ENCODE data around the gene HTT.

HTT gene

DNA sequence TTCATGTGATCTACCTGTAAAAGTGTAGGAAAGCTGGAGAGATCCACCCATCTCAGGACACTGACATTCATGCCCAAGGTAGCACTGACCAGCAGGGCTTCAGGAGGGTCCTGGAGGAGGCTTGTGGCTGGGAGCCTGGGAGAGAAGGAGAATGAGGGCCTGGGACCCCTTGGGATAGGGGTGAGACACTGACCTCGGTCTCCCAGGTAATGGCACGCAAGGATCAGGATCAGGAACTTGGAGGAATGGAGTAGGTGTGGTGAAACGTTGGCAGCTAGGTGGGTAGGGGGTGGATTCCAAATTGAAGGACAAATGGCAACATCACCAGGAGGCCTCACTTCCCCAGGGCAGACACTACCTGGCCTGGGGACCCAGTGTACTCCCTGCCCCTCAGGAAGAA is 206.0 kb downstream of the HTT start:
- no peak for DNase-seq

DNA sequence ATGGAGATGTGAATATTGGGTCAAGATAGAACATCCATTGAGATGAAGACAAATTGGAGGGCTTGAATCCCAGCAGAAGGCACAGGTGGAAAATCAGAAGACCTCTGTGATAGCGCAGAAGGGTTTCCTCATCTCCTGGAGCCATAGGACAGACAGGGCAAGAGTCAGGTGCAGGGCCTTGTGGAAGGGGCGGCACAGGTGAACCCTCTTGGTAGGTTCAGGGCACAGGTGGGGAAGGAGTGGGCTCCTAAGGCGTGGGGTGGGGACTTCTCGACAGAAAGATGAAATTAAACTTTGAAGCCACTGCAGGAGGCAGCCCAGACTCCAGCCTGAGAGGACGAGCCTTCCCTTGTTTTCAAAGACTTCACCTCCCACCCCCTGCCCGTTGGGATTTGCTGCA is 209.0 kb downstream of the HTT start:
- DNase-seq, result no peak

DNA sequence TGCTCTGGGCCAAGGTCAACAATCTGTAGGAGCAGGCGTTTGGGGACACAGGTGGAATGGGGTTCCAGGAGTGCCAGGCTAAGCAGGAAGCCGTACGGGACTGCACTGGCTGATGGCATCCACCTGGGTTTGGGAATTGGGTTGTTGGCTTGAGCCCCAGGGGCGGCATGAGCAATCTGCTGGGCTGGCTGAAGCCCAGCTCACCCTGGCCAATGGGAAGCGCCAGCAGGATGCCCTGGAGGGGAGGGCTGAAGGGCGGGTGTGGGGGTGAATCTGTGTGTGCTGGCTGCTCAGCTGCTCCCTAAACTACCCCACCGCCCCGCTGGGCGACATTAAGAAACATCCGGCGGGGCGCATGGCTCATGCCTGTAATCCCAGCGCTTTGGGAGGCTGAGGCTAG is 209.4 kb downstream of the HTT start:
- no peak for DNase-seq

DNA sequence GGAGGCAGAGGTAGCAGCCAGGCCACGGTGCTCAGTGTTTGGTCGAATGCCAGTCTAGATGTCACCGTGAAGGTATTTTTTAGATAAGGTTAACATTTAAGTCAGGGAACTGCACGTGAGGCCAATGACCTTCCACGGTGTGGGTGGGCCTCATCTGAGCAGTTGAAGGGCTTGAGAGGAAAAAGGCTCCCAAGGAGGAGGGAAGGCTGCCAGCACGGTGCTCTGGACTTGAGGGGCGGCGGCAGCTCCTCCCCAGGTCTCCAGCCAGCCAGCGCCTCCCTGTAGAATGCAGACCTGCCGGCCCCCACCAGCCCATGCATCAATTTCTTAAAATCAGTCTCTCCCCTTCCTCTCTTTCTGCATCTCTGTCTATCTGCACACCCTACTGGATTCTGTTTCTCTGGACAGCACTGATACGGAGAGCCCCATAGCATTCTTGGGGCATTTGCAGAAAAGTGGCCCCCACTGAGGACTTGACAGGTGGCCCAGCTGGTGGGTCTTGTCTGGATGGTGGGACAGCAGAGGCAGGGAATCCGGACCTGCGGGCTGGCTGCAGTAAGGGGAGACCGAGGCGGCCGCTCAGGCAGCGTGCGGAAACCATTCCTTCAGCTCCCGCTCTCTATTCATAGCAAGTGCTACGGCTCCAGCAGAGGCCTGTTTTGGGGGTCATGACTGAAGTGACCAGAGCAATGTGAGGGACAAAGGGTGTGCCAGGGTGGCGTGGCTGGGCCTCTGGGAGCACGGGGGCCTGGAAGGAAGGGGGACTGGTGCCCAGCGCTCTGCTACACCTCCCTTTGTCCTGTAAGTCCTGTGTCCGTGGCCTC is 210.5 kb downstream of the HTT start:
- DNase-seq, result no peak

DNA sequence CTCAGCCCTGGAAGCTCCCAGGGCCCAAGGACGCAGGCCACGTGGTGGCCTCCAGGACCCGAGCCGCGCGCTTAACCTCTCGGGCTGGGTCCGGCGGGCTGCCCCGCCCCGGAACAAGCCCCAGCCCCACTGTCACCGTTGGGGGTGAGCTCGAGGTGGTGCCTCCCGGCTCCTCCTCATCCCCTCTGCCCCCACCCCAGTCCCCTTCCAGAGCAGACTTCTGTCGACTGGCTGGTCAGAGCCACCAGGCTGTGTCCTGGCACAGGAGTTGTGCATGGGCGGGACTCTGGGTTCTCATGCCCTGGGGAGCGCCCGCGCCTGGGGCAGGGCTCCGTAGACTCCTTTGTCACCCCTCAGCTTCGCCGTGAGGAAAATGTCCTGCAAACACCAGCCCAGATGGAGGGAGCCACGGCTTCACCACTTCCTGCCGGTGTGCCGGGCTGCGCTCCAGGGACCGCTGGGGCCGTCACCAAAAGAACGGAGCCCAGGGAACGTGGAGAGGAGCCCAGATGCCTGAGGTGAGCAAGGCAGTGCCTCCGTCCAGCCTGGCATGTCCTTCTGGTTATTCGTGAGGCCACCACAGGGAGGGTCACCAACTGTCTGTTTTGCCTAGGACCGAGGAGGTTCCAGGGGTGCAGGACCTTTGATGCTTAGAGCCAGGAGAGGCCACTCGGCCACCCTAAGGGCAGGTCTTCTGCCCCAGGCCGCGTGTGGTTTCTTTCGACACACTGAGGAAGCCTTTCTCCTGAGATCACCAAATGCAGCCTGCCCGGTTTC is 211.3 kb downstream of the HTT start:
- no peak for DNase-seq

DNA sequence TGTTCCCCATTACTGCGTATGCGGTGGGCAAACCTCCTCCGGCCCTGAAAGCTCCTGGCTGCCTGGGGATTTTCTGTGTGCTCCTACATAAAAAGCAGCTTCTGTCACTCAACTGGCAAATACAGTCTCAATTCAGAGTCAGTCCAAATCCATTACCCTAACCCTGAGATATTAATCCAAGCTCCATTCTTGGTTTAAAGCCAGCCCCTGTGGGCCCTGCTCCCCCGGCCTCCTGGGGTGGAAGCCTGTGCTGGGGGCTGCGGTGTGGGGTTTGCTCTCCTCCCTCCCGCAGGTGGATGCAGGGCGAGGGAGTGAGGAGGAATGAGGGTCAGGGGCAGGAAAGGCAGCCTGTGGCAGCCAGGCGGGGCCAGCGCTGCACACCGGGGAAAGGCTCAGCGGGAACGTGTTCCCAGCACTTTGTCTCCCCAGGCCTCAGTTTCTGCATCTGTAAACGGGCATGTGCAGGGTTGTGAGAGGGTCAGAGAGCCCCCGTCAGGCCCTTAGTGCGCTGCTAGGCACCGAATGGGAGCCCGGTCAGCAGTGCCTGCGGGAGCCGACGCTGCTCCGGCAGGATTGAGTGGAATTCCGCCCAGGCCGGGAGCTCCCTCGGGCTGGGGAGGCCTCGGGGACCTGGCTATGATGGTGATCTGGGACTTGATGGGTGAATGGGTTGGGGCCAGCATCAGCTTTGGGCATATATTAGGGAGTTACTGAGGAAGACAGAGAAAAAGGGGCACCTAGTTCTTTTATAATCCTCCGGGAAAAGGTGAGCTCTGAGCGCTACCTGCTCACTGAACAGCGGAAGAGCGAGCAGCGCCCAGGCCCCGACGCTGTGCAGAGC is 212.1 kb downstream of the HTT start:
- DNase-seq, result no peak

DNA sequence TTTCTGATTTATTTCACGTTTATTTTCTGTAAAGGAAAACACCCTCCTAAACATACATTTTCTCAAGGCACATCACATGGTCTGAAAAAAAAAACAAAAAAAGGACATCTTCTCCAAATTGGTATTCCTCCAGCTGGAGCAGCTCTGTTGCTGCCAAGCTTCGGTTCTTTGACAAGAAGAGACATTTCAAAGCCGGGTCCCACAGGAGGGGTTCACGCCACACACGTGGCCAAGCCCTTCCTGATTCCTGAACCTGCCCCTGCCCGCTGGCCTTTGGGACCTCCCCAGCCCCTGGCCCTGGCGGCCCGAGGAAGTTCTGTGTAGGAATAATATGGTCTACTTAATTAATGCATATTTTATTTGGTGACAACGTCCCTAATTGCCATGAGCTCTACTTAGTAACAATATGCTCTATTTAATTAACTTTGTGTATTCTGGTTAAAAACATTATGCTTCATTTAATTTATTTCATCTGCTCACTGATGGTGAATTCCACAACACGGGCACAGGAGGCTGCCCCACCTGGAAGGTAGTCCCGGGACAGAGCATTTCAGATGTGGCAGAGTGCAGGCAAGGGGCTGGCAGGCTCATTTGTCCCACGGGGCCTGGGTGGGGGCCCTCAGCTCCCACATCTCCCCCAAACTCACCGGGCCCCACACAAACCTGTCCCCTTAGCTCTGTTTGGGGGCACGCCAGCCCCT is 212.9 kb downstream of the HTT start:
- DNase-seq, result no peak

DNA sequence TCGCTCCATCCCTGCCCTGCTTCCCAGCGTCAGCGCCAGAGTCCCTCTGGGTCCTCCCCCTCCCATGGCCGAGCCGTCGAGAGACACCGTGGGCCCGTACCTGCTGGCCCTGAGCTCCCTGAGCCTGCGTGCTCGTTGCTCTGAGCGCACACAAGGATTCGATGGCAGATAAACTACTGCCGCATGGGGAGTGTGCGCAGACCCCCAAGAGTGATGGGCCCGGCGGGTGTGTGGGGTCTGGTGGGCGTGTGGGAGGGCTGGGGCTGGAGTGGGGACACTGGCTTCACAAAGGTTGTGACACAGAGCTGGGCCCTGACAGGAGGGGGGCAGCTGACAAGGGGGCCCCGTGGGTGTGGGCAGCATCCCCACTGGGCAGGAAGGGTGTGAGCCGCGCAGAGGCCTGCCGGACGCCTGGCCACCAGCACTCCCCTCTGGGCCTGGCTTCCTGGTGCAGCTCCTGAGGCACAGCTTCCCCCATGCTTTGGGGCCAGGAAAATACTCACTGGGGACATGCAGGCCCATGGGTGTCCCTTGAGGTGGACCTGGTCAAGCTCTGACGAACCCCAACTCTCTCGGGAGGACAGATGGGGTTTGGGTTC is 213.6 kb downstream of the HTT start:
- no peak for DNase-seq

DNA sequence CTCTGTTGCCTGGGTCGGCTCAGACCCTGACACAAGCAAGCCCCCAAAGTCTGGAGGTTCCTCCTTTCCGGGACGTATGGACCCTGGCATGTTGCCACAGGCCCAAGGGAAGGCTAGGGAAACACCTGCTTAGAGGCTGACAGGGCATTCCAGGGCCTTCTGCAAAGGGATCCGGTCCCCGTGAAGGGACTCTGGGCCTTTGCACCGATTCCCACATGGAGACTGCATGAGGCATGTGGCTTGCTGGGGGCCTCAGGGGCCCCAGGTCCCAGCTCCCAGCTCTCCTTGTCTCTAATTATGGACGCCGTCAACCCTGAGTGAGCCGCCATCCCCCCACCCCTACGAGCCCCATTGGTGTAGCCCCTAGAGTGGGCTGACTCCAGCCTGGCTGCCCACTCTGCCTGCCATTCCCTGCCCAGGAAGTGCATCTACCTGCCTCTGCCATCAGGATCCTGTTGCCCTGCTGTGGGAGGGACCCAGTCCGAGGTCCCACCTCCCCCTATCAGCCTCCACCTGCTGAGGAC is 214.2 kb downstream of the HTT start:
- DNase-seq, result no peak

DNA sequence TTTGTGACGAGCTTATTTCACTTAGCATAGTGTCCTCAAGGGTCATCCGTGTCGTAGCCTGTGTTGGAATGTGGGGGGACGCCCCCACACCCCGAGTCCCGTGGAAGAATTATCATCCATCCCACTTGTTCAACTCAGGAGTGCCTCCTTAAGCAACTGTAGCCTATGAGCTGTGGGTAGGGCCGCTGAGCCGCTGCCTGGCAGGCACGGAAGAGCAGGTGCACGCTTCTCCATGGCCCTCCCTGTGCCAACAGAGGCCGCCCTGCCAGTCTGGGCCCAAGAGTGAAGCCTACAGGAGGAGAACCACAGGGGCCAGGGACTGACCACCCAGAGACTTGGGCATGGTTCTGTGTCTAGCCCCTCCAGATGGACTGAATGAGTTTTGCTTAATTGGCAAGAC is 216.0 kb downstream of the HTT start:
- no peak for DNase-seq

DNA sequence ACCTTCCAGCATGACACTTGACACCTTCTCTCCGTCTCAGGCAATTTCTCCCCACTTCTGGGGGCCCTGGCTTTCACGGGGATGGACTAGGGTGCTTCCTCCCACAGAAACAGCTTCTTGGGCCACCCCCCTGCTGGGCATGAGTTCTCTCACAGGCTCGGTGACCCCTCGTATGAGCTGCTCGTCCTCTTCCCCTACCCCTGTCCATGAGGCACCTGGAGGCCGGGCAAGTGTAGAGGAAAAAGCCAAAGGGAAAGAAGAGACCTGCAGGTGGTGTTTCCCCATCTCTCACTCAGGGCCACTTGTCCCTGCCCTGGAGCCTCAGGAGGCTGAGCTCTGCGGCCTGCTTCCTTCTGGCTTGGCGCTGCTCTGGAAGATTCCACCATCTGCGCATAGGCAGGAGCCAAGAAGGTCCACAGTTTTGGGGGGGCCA is 216.4 kb downstream of the HTT start:
- DNase-seq, result no peak

DNA sequence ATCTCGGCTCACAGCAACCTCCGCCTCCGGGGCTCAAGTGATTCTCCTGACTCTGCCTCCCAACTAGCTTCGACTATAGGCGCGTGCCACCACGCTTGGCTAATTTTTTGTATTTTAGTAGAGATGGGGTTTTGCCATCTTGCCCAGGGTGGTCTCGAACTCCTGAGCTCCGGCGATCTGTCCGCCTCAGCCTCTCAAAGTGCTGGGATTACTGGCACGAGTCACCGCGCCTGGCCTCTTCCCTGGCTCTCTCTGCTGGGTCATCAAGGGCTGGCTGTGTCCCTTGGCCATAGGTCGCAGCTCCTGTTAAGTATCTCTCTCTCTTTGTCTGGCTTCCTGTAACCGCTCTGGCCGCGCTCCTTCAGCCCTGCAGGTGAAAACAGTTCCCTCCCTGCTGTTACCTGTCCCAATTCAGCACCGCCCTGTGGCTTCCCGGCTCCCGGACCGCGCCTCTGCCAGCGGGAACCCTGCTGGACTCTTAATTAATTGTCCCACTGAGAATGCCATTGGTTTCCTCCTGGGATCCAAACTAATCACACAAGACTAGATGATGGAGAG is 217.0 kb downstream of the HTT start:
- no peak for DNase-seq

DNA sequence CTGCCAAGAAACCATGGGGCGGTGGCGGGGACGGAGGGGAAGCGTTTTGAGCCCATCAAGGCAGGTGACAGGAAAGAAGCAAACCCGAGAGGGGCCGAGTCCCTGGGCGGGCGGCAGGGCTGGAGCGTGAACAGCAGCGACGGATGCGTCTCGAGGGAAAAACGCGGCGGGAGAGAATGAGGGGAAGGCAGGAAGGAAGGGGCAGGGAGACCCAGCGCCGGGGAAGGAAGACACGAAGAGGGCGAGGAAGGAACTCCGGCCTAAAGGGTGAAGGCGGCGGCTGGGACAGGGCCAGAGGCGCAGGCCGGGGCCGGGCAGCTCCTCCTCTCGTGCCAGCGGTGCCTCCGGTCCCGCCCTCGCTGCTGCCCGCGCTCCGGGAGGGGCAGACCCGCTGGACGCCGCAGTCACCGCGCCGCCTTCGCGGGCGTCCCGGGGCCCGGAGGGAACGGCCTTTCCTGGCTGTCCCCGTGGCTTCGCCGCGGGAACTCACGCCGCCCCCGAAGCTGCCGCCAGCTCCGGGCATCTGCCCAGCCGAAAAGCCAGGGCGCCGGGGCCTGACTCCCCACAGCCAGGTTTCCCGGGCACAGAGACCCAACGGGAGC is 217.6 kb downstream of the HTT start:
- DNase-seq, result no peak

DNA sequence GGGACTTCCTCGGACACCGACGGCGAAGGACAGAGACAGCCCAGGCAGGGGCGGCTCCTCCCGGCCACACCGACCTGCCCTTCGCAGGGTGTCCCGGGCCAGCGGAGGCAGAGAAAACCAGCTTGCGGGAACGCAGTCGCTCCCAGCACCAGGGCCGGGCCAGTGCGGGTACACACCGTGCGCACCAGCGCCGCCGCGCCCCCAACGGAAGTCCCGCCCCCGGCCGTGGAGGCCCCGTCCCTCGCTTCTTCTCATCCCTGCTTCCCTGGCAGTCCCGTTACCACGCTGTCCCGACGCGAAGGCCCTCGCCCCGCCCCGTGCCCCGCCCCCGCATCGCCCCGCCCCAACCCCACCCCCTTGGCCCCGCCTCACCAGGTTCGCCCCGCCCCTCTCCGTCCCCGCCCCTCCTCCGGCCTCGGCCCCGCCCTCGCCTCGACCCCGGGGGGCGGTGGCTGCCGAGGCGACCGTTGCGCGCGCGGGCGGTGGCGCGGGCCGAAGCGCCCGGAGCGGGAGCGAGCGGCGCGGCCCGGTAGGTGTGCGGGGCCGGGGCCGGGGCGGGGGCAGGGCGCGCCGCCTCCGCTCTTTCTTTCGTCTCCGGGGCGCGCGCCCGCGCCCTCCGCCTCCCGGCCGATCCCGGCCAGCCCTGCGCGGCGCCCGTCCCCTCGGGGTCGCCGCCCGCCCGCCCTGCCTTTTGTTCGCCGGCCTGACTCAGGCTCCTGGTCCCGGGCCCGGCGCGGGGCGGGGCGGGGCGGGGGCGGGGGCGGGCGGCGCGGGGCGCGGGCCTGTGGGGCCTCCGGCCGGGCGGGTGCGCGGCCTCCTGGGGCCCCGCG is 218.3 kb downstream of the HTT start, which contains the start of gene RGS12:
Gene RGS12 (plus strand): TSS at position 451 of the 830 bp plus-strand sequence. CDS start 23,150 bp downstream, outside the sequence.
- DNase-seq, result peak; percentile 92
